ENCODE data around the gene NDUFS6.

DNA sequence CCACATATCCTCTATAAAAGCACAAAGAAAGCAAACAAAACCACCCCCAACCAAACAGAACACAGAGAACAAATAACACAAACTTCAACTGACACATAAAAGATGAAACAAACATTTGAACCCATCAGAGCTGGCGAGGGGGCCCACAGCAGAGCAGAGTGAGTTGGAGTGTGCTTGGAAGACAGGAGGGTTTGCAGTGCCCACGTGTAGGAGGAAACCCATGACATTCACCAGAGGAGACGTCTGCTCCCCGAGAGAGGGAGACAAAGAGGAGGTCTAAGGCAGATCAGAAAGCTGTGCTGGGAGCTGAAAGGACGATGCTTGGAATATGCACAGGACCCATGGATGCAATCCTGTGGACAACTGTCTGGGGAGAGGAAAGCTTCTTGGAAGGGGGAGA lies 28.6 kb upstream of the NDUFS6 start:
- TF ChIP-seq, protein P1, sequence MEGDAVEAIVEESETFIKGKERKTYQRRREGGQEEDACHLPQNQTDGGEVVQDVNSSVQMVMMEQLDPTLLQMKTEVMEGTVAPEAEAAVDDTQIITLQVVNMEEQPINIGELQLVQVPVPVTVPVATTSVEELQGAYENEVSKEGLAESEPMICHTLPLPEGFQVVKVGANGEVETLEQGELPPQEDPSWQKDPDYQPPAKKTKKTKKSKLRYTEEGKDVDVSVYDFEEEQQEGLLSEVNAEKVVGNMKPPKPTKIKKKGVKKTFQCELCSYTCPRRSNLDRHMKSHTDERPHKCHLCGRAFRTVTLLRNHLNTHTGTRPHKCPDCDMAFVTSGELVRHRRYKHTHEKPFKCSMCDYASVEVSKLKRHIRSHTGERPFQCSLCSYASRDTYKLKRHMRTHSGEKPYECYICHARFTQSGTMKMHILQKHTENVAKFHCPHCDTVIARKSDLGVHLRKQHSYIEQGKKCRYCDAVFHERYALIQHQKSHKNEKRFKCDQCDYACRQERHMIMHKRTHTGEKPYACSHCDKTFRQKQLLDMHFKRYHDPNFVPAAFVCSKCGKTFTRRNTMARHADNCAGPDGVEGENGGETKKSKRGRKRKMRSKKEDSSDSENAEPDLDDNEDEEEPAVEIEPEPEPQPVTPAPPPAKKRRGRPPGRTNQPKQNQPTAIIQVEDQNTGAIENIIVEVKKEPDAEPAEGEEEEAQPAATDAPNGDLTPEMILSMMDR (IDR thresholded peaks at IDR 0.05; ENCODE audit: insufficient read depth, low read length) = no peak
- no peak for TF ChIP-seq POLR2AphosphoS5 (IDR thresholded peaks at IDR 0.05; ENCODE audit: low read depth)
- TF ChIP-seq, protein P2, sequence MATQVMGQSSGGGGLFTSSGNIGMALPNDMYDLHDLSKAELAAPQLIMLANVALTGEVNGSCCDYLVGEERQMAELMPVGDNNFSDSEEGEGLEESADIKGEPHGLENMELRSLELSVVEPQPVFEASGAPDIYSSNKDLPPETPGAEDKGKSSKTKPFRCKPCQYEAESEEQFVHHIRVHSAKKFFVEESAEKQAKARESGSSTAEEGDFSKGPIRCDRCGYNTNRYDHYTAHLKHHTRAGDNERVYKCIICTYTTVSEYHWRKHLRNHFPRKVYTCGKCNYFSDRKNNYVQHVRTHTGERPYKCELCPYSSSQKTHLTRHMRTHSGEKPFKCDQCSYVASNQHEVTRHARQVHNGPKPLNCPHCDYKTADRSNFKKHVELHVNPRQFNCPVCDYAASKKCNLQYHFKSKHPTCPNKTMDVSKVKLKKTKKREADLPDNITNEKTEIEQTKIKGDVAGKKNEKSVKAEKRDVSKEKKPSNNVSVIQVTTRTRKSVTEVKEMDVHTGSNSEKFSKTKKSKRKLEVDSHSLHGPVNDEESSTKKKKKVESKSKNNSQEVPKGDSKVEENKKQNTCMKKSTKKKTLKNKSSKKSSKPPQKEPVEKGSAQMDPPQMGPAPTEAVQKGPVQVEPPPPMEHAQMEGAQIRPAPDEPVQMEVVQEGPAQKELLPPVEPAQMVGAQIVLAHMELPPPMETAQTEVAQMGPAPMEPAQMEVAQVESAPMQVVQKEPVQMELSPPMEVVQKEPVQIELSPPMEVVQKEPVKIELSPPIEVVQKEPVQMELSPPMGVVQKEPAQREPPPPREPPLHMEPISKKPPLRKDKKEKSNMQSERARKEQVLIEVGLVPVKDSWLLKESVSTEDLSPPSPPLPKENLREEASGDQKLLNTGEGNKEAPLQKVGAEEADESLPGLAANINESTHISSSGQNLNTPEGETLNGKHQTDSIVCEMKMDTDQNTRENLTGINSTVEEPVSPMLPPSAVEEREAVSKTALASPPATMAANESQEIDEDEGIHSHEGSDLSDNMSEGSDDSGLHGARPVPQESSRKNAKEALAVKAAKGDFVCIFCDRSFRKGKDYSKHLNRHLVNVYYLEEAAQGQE (IDR thresholded peaks at IDR 0.05; ENCODE audit: insufficient replicate concordance, low read depth) = no peak
- TF ChIP-seq GABPA (IDR thresholded peaks at IDR 0.05; ENCODE audit: low read depth) = no peak

Measured in HL-60 (cell line).